ENCODE measurements around the gene DENND1B.

DENND1B gene

GRCh38 chr1:197470330-197470729 is 304.9 kb downstream of the DENND1B start:
- ChIA-PET POLR2A (ENCODE audit: low non-redundant PET) (no interaction called here), CTCF (interaction anchor here (1.3 kb wide), 1 partner anchor 9 kb away, joined by 3 read pairs; no protein-coding TSS in a partner anchor)
- DNase-seq (ENCODE audit: low spot score) = no peak
- no peak overlapping the region for H3K27ac ChIP-seq
- TF ChIP-seq CTCF (conservative IDR thresholded peaks at IDR 0.05; ENCODE audit: low read depth) = no peak

- no peak overlapping the region for H3K27ac ChIP-seq
- DNase-seq (ENCODE audit: low spot score) = no peak
- ChIA-PET POLR2A (ENCODE audit: low non-redundant PET) (no interaction called here), CTCF (interaction anchor here (1.3 kb wide), 1 partner anchor 9 kb away, joined by 3 read pairs; no protein-coding TSS in a partner anchor)
- no peak for TF ChIP-seq CTCF (conservative IDR thresholded peaks at IDR 0.05; ENCODE audit: low read depth)
Measured at GRCh38 chr1:197469620-197470210, 305.6 kb downstream of the DENND1B start.

GRCh38 chr1:197468543-197469175 is 306.6 kb downstream of the DENND1B start:
- POLR2A ChIA-PET (ENCODE audit: low non-redundant PET) = no interaction called here
- CTCF ChIA-PET = no interaction called here
- no peak overlapping the region for H3K27ac ChIP-seq
- DNase-seq (ENCODE audit: low spot score) = no peak
- TF ChIP-seq CTCF (conservative IDR thresholded peaks at IDR 0.05; ENCODE audit: low read depth) = no peak

- CTCF ChIA-PET = interaction anchor here (0.5 kb wide), 1 partner anchor 91 kb away, joined by 3 read pairs; no protein-coding TSS in a partner anchor
- POLR2A ChIA-PET (ENCODE audit: low non-redundant PET) = no interaction called here
- H3K27ac ChIP-seq = no peak overlapping the region
- TF ChIP-seq CTCF (conservative IDR thresholded peaks at IDR 0.05; ENCODE audit: low read depth) = no peak
- DNase-seq (ENCODE audit: low spot score) = no peak
Measured at GRCh38 chr1:197467881-197468280, 307.4 kb downstream of the DENND1B start.

- POLR2A ChIA-PET (ENCODE audit: low non-redundant PET) = no interaction called here
- no peak for DNase-seq (ENCODE audit: low spot score)
- TF ChIP-seq CTCF (conservative IDR thresholded peaks at IDR 0.05; ENCODE audit: low read depth) = no peak
- CTCF ChIA-PET = no interaction called here
- H3K27ac ChIP-seq = no peak overlapping the region
Measured at GRCh38 chr1:197466813-197467212, 308.5 kb downstream of the DENND1B start.

- no peak overlapping the region for H3K27ac ChIP-seq
- ChIA-PET POLR2A (ENCODE audit: low non-redundant PET) (no interaction called here), CTCF (interaction anchor here (0.6 kb wide), 1 partner anchor 1477 kb away, joined by 5 read pairs; no protein-coding TSS in a partner anchor)
- no peak for DNase-seq (ENCODE audit: low spot score)
- TF ChIP-seq CTCF (conservative IDR thresholded peaks at IDR 0.05; ENCODE audit: low read depth) = no peak
Measured at GRCh38 chr1:197465528-197466327, 309.6 kb downstream of the DENND1B start.

All from RWPE1 (cell line).